Gastrocnemius medialis (tissue), 4 donors: ENCODE results near the gene LUZP1.

Experiments used
- POLR2A ChIP-seq, 2 donors: fragments of 450-650 bp; IDR thresholded peaks; one replicate each; pipeline ENCODE4 v1.6.1; 2017; ENCODE audit warnings: antibody characterized with exemption in 2 of 2, mild to moderate bottlenecking in 2 of 2, moderate library complexity in 2 of 2
- TF ChIP-seq, protein P1 (sequence below), 5 experiments: fragments of 450-650 bp in 3 of 5; fragments of 200-600 bp in 2 of 5; sonication (generic) in 2 of 5; IDR thresholded peaks in 4 of 5; conservative IDR thresholded peaks in 1 of 5; 1 replicate in 4 of 5; 2 replicates in 1 of 5; pipeline ENCODE4 v1.5.1; 2016 to 2019; ENCODE audit warnings: antibody characterized with exemption in 5 of 5, mild to moderate bottlenecking in 3 of 5, moderate library complexity in 3 of 5

DNA sequence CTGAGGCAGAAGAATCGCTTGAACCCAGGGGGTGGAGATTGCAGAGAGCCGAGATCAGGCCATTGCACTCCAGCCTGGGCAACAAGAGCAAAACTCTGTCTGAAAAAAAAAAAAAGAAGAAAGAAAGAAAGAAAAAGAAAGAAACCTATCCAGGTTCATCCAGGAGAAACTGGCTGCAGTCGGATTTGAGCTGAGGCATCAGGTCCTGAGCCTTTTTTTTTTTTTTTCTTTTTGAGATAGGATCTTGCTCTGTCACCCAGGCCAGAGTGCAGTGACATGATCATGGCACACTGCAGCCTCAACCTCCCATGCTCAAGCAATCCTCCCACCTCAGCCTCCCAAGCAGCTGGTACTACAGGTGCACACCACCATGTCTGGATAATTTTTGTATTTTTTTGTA lies 22.5 kb upstream of the LUZP1 start:
- TF ChIP-seq, protein P1, sequence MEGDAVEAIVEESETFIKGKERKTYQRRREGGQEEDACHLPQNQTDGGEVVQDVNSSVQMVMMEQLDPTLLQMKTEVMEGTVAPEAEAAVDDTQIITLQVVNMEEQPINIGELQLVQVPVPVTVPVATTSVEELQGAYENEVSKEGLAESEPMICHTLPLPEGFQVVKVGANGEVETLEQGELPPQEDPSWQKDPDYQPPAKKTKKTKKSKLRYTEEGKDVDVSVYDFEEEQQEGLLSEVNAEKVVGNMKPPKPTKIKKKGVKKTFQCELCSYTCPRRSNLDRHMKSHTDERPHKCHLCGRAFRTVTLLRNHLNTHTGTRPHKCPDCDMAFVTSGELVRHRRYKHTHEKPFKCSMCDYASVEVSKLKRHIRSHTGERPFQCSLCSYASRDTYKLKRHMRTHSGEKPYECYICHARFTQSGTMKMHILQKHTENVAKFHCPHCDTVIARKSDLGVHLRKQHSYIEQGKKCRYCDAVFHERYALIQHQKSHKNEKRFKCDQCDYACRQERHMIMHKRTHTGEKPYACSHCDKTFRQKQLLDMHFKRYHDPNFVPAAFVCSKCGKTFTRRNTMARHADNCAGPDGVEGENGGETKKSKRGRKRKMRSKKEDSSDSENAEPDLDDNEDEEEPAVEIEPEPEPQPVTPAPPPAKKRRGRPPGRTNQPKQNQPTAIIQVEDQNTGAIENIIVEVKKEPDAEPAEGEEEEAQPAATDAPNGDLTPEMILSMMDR (IDR thresholded peaks at IDR 0.05 in 4 of 5, conservative IDR thresholded peaks at IDR 0.05 in 1 of 5) = no peak
- TF ChIP-seq POLR2A (IDR thresholded peaks at IDR 0.05) = no peak
